HepG2 (cell line): ENCODE results near the gene RBMS2. TPM values are rescaled to one million over a fixed set of nuclear protein-coding genes. Genes with fewer than 3 reads are reported as not detected.
A peak's percentile ranks its signal among the peaks of the same experiment; 100 is the strongest.

Source experiments
- ATAC-seq: fragments of 200-7000 bp; cut with Tn5 transposase; 3 replicates; pipeline ENCODE4 v1.9.1; 2020; ENCODE audit warnings: mild to moderate bottlenecking, moderate library complexity
- BruUV-seq: library from RNA; stranded (reverse); fragments of 400-500 nt; replicated peaks from 2 replicates; lab custom pipeline; 2021; lab: Mats Ljungman, UMichigan
- CTCF ChIA-PET: fragments of 300-600 bp; formaldehyde crosslinking; extraction: SDS; loops from one replicate; lab custom pipeline; 2021; ENCODE audit warnings: low total read pairs, inconsistent platforms, low intra/inter-chr PET ratio; lab: Yijun Ruan, JAX
- POLR2A ChIA-PET: fragments of 350-600 bp; sonication (Branson Sonifier 250); formaldehyde crosslinking; loops from one replicate; lab custom pipeline; 2020; ENCODE audit warnings: antibody characterized with exemption, inconsistent platforms; lab: Yijun Ruan, JAX
- DNase-seq: peaks from one replicate; pipeline ENCODE4 v3.0.0-alpha.2; 2015; ENCODE audit warnings: low spot score
- FAIRE-seq: peaks from 3 replicates; lab custom pipeline; 2011; peaks lifted over from hg19 to GRCh38; lab: Jason Lieb, UNC
- H2AFZ ChIP-seq: one replicate; pipeline ENCODE4 v1.6.1; 2011; ENCODE audit warnings: low read length, inconsistent platforms
- H3K27ac ChIP-seq: fragments of 300-600 bp; 3 replicates; pipeline ENCODE4 v1.8.0; 2011; ENCODE audit warnings: mixed run types, mild to moderate bottlenecking, mixed read lengths, low read length, inconsistent platforms; ENCODE audit not compliant: insufficient read depth; ENCODE audit errors: extremely low read length
- H3K27me3 ChIP-seq, 2 experiments: fragments of 200-600 bp in 1 of 2; 2 replicates in 1 of 2; 3 replicates in 1 of 2; pipeline versions ENCODE4 v1.6.0 to v1.8.0; 2011; ENCODE audit warnings: low read length in 2 of 2, mild to moderate bottlenecking in 2 of 2, moderate library complexity in 2 of 2, inconsistent platforms in 1 of 2; ENCODE audit not compliant: insufficient read depth in 2 of 2, control insufficient read depth in 1 of 2
- H3K36me3 ChIP-seq, 2 experiments: fragments of 200-600 bp in 1 of 2; replicated peaks in 1 of 2; 2 replicates in 1 of 2; 3 replicates in 1 of 2; pipeline versions ENCODE4 v1.5.1 to v1.8.0; 2011; ENCODE audit warnings: low read length in 2 of 2, inconsistent platforms in 1 of 2; ENCODE audit not compliant: insufficient read depth in 2 of 2, control insufficient read depth in 1 of 2
- H3K4me1 ChIP-seq: 2 replicates; pipeline ENCODE4 v1.5.1; 2012; ENCODE audit warnings: low read length, inconsistent platforms; ENCODE audit not compliant: insufficient read depth
- H3K4me2 ChIP-seq: 2 replicates; pipeline ENCODE4 v1.6.0; 2011; ENCODE audit warnings: low read depth, low read length, inconsistent platforms
- H3K4me3 ChIP-seq, 3 experiments: fragments of 200-600 bp in 1 of 3; sonication (generic), shearing (Covaris generic) in 1 of 3; replicated peaks in 1 of 3; 2 replicates each; pipeline ENCODE4 v1.5.1; 2011 to 2016; ENCODE audit warnings: low read length in 3 of 3, inconsistent platforms in 2 of 3, low read depth in 2 of 3, mild to moderate bottlenecking in 2 of 3, control low read depth in 1 of 3, mixed read lengths in 1 of 3; ENCODE audit not compliant: insufficient read depth in 1 of 3
- H3K79me2 ChIP-seq: one replicate; pipeline ENCODE4 v1.6.1; 2011; ENCODE audit warnings: low read length, inconsistent platforms; ENCODE audit not compliant: insufficient read depth
- H3K9ac ChIP-seq: 2 replicates; pipeline ENCODE4 v1.6.0; 2011; ENCODE audit warnings: mild to moderate bottlenecking, low read depth, low read length, inconsistent platforms; ENCODE audit not compliant: insufficient read depth
- H3K9me3 ChIP-seq: 2 replicates; pipeline ENCODE4 v1.5.1; 2012; ENCODE audit warnings: mild to moderate bottlenecking, low read length
- H4K20me1 ChIP-seq: 2 replicates; pipeline ENCODE4 v1.6.0; 2011; ENCODE audit warnings: inconsistent platforms, mild to moderate bottlenecking, low read length, moderate library complexity; ENCODE audit not compliant: insufficient read depth
- ATF3 ChIP-seq: sonication (generic); formaldehyde crosslinking; IDR thresholded peaks from 2 replicates; pipeline ENCODE4 v1.4.0; 2020; ENCODE audit warnings: missing genetic modification reagents
- ATF7-NPFF ChIP-seq: sonication (generic); formaldehyde crosslinking; IDR thresholded peaks from 2 replicates; pipeline ENCODE4 v1.8.1; 2023; ENCODE audit warnings: mild to moderate bottlenecking, low read depth, missing genetic modification reagents, moderate library complexity
- CAMTA2 ChIP-seq: sonication (generic); formaldehyde crosslinking; IDR thresholded peaks from 2 replicates; pipeline ENCODE4 v1.4.0; 2020; ENCODE audit warnings: mild to moderate bottlenecking, missing genetic modification reagents, borderline replicate concordance
- CCAR2 ChIP-seq: fragments of 200-400 bp; formaldehyde crosslinking; optimal IDR thresholded peaks from 2 replicates; pipeline ENCODE3; 2018; ENCODE audit warnings: low read depth, mild to moderate bottlenecking, low read length, moderate library complexity
- CSRNP2 ChIP-seq: sonication (generic); formaldehyde crosslinking; conservative IDR thresholded peaks from 2 replicates; pipeline ENCODE4 v1.8.0; 2022; ENCODE audit warnings: low read depth, missing genetic modification reagents
- EEA1 ChIP-seq: sonication (generic); formaldehyde crosslinking; IDR thresholded peaks from 2 replicates; pipeline ENCODE4 v1.5.1; 2020; ENCODE audit warnings: mild to moderate bottlenecking, missing genetic modification reagents, borderline replicate concordance
- KMT2A ChIP-seq: sonication (generic); formaldehyde crosslinking; IDR thresholded peaks from 2 replicates; pipeline ENCODE4 v1.4.0; 2020; ENCODE audit warnings: missing genetic modification reagents
- MLX ChIP-seq: IDR thresholded peaks from 2 replicates; pipeline ENCODE4 v1.6.1; 2016
- NR2F6 ChIP-seq, 2 experiments: IDR thresholded peaks; 2 replicates each; pipeline ENCODE4 v1.6.1; 2016; ENCODE audit warnings: antibody characterized with exemption in 1 of 2, mild to moderate bottlenecking in 1 of 2
- PPARG ChIP-seq: conservative IDR thresholded peaks from 2 replicates; pipeline ENCODE4 v1.6.1; 2016; ENCODE audit warnings: missing biosample characterization, missing genetic modification reagents
- SNAI1 ChIP-seq: sonication (generic); formaldehyde crosslinking; IDR thresholded peaks from 2 replicates; pipeline ENCODE4 v1.5.0; 2020; ENCODE audit warnings: mild to moderate bottlenecking, missing genetic modification reagents, borderline replicate concordance
- TEF ChIP-seq: sonication (generic); formaldehyde crosslinking; IDR thresholded peaks from 2 replicates; pipeline ENCODE4 v1.5.0; 2020; ENCODE audit warnings: missing genetic modification reagents
- ZBTB44 ChIP-seq: sonication (generic); formaldehyde crosslinking; IDR thresholded peaks from 2 replicates; pipeline ENCODE4 v1.4.0; 2020; ENCODE audit warnings: missing genetic modification reagents
- ZNF274 ChIP-seq: sonication (generic); formaldehyde crosslinking; IDR thresholded peaks from 2 replicates; pipeline ENCODE4 v1.5.1; 2020; ENCODE audit warnings: mild to moderate bottlenecking, missing genetic modification reagents
- ZNF280B ChIP-seq: sonication (generic); formaldehyde crosslinking; IDR thresholded peaks from 2 replicates; pipeline ENCODE4 v1.5.0; 2020; ENCODE audit warnings: missing genetic modification reagents, mild to moderate bottlenecking, borderline replicate concordance
- ZNF883 ChIP-seq: sonication (generic); formaldehyde crosslinking; IDR thresholded peaks from 2 replicates; pipeline ENCODE4 v1.5.1; 2020; ENCODE audit warnings: mild to moderate bottlenecking, missing genetic modification reagents; ENCODE audit errors: not compliant biosample characterization
- WGBS: methylation state at CpG from one replicate; pipeline ENCODE4 v1.1.6; 2017; ENCODE audit warnings: low lambda C conversion rate; 5-methylcytosine and 5-hydroxymethylcytosine counted together
- in situ Hi-C: cut with HindIII; loops from 2 replicates; pipeline ENCODE4 v1.10.0; 2017; ENCODE audit warnings: low pct_unique_long_range_greater_than_20kb; ENCODE audit not compliant: extremely low pct_ligation_motif_present
- intact Hi-C: fragments of 100-400 bp; cut with micrococcal nuclease; formaldehyde crosslinking; loops from one replicate; pipeline ENCODE4 v1.10.0; 2022; ENCODE audit not compliant: unreplicated experiment
- polyA plus RNA-seq, 8 experiments: library from polyadenylated mRNA; depleted of rRNA in 3 of 8; stranded (reverse) in 7 of 8; unstranded in 1 of 8; fragments of >200 nt; fragmentation: Illumina TruSeq in 4 of 8; extraction: Trizol in 4 of 8; gene quantifications; 2 replicates each; pipeline versions ENCODE4 v1.2.1 to v1.2.3, GENCODE V29; 2011 to 2016; ENCODE audit warnings: low read depth in 4 of 8, missing spikeins in 1 of 8, mixed read lengths in 1 of 8; ENCODE audit not compliant: insufficient read depth in 1 of 8
- total RNA-seq, 5 experiments: library from RNA; depleted of rRNA; stranded (reverse); fragments of >200 nt; fragmentation: Illumina TruSeq; extraction: Trizol; gene quantifications; 2 replicates each; pipeline ENCODE4 v1.2.3, GENCODE V29; 2016; ENCODE audit warnings: low read depth in 1 of 5

RBMS2 gene
- total and polyA plus RNA-seq, 2 of the 13 experiments (the other 11 are each of a cell fraction or from before 2014, with no cell fraction given), result 0.53 to 7.4 TPM

GRCh38 chr12:56645201-56645716 is 123.6 kb downstream of the RBMS2 start:
- FAIRE-seq (no peak), ATAC-seq (no peak), DNase-seq (no peak)
- ChIA-PET CTCF (interaction anchor here (1.0 kb wide), 1 partner anchor 8 kb away, joined by 5 read pairs; no protein-coding TSS in a partner anchor), POLR2A (interaction anchor here (0.8 to 2.8 kb wide), 10 partner anchors 9 to 434 kb away, joined by 3 to 58 read pairs (median 8); partner anchors contain the start of genes BAZ2A, NACA and PTGES3)
- H3K4me3 ChIP-seq, result peak overlapping the region; percentile 75 to 89 (median 77)
- peaks cover 39% of the 10 kb centered on the region for H3K79me2 ChIP-seq
- H3K4me2 ChIP-seq, result peak overlapping the region; percentile 91
- BruUV-seq, result TSS peak; percentile 75
- no peak overlapping the region for H2AFZ ChIP-seq
- H3K27ac ChIP-seq, result peak overlapping the region; percentile 82
- intact Hi-C loops (loop anchor here (1.0 to 10.0 kb wide), 3 partner anchors 8 to 80 kb away; partner anchors contain the start of gene NACA), in situ Hi-C loops (loop anchor here (10.0 kb wide), 1 partner anchor 80 kb away; the partner anchor contains the start of gene NACA)
- peaks cover 10 to 32% of the 10 kb centered on the region in 2 experiments for H3K36me3 ChIP-seq
- 2% methylated on average over 26 of the region's 29 CpGs for WGBS
- no peaks in the 10 kb centered on the region; a peak in 1 of 5 replicates for H3K27me3 ChIP-seq
- H3K9me3 ChIP-seq, result no peaks in the 10 kb centered on the region
- peaks cover 15% of the 10 kb centered on the region for H4K20me1 ChIP-seq
- peak overlapping the region; percentile 97 for H3K9ac ChIP-seq
- H3K4me1 ChIP-seq, result peaks cover 35% of the 10 kb centered on the region
- TF ChIP-seq ZNF883 (peak; percentile 43), NR2F6 (IDR thresholded peaks at IDR 0.05) (peak; percentile 18; the same call in 1 of the 2 replicates), NR2F6 (CRISPR knock-in tag; IDR thresholded peaks at IDR 0.05) (no peak), CSRNP2 (no peak), ZNF280B (CRISPR knock-in tag) (0 out of 2 replicates have a peak, but pooled peaks have one; percentile 9), ZBTB44 (CRISPR knock-in tag) (no peak), SNAI1 (CRISPR knock-in tag) (0 out of 2 replicates have a peak, but pooled peaks have one; percentile 52), CCAR2 (no peak), PPARG (no peak), ZNF274 (CRISPR knock-in tag) (0 out of 2 replicates have a peak, but pooled peaks have one; percentile 20), CAMTA2 (CRISPR knock-in tag) (peak; percentile 41; the same call in 1 of the 2 replicates), MLX (CRISPR knock-in tag) (no peak), EEA1 (0 out of 2 replicates have a peak, but pooled peaks have one; percentile 2), TEF (no peak), ATF7-NPFF (no peak), ATF3 (CRISPR knock-in tag) (no peak), KMT2A (CRISPR knock-in tag) (peak; percentile 42; the same call in 1 of the 2 replicates)
